ENCODE measurements around the gene HMX3.

Gene HMX3

GRCh38 chr10:123135415-123136141, at the start of gene HMX3:
TSS of gene HMX3 (plus strand) at chr10:123135970. CDS start at chr10:123136051, 81 bp downstream.
- peak in 1 of 2 donors; percentile 44 for DNase-seq

GRCh38 chr10:123086281-123086680, 49.5 kb upstream of the HMX3 start:
- DNase-seq = no peak

GRCh38 chr10:123087348-123087747, 48.4 kb upstream of the HMX3 start:
- DNase-seq = no peak

GRCh38 chr10:123087786-123088185, 48.0 kb upstream of the HMX3 start:
- DNase-seq = no peak

- DNase-seq = no peak
Measured at GRCh38 chr10:123092635-123093414, 42.9 kb upstream of the HMX3 start.

- no peak for DNase-seq
Measured at GRCh38 chr10:123093489-123093888, 42.3 kb upstream of the HMX3 start.

- DNase-seq = no peak
Measured at GRCh38 chr10:123096452-123096851, 39.3 kb upstream of the HMX3 start.

- DNase-seq = no peak
Measured at GRCh38 chr10:123097039-123097438, 38.7 kb upstream of the HMX3 start.

- DNase-seq = no peak
Measured at GRCh38 chr10:123100030-123100762, 35.6 kb upstream of the HMX3 start.

GRCh38 chr10:123101872-123102271, 33.9 kb upstream of the HMX3 start:
- DNase-seq = no peak

GRCh38 chr10:123102673-123103072, 33.1 kb upstream of the HMX3 start:
- no peak for DNase-seq

GRCh38 chr10:123103944-123104343, 31.8 kb upstream of the HMX3 start:
- DNase-seq = no peak

- DNase-seq = no peak
Measured at GRCh38 chr10:123109466-123109865, 26.3 kb upstream of the HMX3 start.

- DNase-seq = no peak
Measured at GRCh38 chr10:123117644-123118417, 17.9 kb upstream of the HMX3 start.

- no peak for DNase-seq
Measured at GRCh38 chr10:123119081-123119480, 16.7 kb upstream of the HMX3 start.

- no peak for DNase-seq
Measured at GRCh38 chr10:123126246-123126645, 9.5 kb upstream of the HMX3 start.

GRCh38 chr10:123129618-123130271, 6.0 kb upstream of the HMX3 start:
- no peak for DNase-seq

- peak; percentile 91 to 92 for DNase-seq
Measured at GRCh38 chr10:123132576-123133477, 2.9 kb upstream of the HMX3 start.

- DNase-seq = no peak
Measured at GRCh38 chr10:123133541-123134342, 2.0 kb upstream of the HMX3 start.

GRCh38 chr10:123134343-123134914, 1.3 kb upstream of the HMX3 start:
- DNase-seq = no peak

Measured in stimulated activated CD4-positive, alpha-beta T cell treated with anti-CD3 and anti-CD28 coated beads, Interleukin-2, amount 100 ng/mL, for 24 hours (primary cell).